Activated CD8-positive, alpha-beta memory T cell treated with anti-CD3 and anti-CD28 coated beads for 24 hours (primary cell): Measurements from ENCODE around the gene WNT5B.
"Not testable (repeated sequence)": the region's sequence is repeated elsewhere in the genome, so short reads cannot be mapped to it uniquely, and the experiment has no call there.

ENCODE experiments used
- DNase-seq: peaks from one replicate; pipeline ENCODE4 v3.0.0-alpha.2; 2020

Gene WNT5B

DNA sequence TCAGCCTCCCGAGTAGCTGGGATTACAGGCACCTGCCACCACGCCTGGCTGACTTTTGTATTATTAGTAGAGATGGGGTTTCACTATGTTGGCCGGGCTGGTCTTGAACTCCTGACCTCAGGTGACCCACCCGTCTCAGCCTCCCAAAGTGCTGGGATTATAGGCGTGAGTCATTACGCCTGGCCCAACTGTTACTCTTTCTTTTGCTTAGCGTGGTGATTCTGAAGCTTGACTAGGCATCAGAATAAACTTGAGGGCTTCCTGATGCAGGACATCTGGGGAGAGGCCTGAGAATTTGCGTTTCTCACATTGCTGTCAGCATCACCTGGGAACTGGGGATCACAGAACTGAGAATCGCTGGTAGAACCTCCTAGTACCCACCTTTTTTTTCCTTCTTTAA, 26.3 kb upstream of the WNT5B start:
- DNase-seq, result not testable (repeated sequence)

DNA sequence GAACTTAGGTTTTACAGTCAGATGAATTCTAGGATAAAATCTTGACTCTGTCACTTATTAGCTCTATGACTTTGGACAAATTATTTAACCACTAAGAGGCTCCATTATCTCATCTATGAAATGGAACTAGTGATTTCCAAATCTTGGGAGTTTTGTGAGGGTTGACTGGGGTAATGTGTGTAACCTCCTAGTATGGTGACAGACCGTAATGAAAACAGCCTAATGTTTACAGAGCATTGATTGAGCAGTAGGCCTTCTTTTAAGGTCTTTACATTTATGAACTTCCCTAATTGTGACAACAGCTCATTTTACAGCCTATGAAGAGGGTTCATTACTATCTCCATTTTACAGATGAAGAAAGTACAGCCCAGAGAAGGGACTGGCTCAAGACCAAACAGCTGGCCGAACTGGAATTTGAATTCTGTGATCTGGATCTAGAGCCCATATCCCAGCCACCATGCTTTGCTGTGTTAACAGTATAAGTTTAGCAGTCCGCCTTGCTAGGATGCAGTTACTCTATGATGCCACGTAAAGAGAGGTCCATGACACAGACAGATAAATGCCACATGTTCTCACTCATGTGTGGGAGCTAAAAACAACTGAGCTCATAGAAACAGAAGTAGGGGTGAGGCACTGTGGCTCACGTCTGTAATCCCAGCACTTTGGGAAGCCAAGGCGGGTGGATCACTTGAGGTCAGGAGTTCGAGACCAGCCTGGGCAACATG, 25.6 kb upstream of the WNT5B start:
- no peak for DNase-seq

DNA sequence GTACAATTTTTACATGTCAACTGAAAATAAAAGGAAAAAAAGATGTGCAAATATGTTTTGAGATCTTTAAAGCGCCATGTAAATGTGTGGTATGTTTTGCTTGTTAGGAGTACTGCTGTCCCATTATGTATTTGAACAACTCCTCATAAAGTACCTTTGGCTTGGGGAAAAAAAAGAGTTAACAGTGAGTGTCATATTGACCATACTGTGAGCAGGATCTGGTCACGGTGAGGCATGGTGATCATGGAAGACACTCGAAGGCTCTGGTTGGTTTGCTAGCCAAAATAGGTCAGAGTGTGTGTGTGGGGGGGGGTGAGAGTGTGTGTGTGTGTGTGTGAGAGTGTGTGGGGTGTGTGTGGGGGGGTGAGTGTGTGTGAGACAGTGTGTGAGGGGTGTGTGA, 24.6 kb upstream of the WNT5B start:
- DNase-seq, result no peak

DNA sequence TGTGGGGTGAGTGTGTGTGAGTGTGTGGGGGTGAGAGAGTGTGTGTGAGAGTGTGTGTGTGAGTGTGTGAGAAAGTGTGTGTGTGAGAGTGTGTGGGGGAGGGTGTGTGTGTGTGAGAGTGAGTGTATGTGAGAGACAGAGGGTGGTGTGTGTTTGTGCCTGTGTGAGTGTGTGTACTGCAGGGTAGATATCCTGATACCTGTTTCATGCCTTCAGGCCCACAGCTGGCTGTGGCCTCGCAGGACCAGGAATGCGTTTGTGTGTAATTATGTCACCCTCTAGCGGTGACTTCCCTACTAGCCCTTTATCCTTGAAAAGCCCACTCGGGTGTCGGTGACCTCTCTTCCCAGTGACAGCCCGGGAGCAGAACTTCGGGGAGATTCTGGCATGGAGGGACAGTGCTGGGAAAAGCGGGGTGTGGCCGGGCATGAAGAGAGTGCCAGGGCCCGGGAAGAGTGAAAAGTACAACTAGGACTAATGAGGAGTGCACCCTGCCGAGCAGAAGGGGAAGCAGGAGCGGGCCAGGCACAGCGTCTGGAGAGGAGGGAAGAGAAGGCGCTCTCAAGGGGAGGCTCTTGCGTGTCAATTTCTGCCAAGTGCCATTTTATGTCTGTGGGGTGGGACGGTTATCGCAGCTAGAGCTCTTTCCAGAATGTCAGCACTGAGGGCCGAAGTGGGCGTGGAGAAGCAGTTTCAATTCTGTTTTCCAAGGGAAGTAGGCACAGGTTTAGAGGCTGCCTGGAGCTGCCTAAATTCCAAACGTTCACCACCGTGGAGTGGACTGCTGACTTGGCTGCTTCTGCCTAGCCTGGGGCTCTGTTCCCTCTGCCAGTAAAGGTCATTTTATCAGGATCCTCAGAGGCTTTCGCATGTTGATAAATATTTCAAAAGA, 23.7 kb upstream of the WNT5B start:
- DNase-seq, result peak; percentile 75

DNA sequence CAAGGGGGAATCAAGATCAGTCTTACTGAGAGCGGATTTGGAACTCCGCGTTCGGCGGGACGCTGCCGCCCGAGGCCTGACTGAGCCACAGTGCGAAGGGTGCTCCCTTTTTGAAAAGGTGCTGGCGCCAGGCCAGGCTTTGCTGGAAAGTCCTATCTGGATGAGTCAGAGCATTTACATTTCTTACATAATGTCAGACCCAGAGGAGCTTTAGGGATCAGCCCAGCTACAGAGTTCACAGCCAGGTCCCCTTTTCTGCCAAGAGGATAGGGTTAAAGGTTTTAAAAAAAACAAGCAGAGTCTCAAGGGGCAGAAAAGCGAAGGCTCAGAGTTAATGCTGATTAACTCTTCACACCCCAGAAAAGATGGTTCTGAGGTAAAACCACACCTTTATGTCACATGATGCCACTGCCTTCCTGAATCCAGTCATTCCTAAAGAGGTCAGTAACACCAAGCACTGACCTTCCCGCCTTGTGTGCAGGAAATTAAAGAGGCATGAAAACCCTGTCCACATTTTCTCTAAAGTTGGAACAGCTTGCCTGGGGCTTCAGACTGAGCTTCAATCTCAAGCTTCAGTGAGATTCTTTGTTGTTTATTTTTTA, 22.9 kb upstream of the WNT5B start:
- peak; percentile 86 for DNase-seq

DNA sequence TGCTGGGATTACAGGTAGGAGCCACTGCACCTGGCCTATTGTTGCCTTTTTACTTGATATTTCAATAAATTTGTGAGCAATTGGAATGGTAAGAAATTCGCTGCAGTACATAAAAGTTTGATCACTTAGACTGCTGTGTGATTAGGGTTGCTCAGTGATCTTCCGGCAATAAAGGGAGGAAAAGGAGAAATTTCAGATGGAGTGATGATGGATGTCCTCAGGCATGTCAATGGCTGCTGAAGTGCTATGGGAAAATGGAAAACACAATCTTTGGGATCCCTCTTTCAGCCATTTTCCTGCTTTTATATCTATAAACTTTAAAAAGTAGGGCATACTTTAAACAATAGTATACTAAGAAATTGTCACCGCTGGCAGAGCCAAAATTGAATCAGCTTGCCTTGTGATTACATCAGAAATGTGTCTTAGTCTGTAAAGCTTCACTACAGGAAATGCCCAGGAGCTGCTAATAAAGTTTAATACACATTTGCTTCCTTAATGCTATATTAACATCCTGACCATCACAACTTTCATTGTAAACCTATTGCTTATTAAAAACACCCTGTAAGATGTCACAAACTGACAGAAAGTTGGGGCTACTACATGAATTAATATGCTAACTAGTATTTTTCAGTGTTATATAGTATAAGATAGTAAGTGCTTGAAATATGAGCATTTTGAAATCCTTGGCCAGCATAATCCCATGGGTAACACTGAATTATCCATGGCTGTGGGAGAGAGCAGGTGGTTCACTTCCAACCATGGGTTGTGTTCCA, 20.9 kb upstream of the WNT5B start:
- DNase-seq, result no peak

DNA sequence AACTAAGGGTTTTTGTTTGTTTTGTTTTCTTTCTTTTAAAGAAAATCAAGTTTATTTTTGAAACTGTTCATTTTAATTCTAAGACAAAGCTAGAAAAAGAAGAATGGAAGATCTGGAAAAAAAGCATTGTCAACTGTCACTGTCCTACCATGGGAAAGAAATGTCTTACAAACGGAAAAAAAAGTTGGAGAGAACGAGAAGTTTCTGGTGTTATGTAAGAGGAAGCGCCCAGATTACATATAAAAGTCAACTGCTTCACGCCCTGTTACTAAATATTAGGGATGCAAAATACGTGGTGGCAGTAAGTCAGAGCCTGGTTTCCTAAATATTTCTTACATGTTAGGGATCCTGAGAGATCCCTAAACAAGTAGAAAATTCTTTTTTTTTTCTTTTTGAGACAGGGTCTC, 20.3 kb upstream of the WNT5B start:
- no peak for DNase-seq

DNA sequence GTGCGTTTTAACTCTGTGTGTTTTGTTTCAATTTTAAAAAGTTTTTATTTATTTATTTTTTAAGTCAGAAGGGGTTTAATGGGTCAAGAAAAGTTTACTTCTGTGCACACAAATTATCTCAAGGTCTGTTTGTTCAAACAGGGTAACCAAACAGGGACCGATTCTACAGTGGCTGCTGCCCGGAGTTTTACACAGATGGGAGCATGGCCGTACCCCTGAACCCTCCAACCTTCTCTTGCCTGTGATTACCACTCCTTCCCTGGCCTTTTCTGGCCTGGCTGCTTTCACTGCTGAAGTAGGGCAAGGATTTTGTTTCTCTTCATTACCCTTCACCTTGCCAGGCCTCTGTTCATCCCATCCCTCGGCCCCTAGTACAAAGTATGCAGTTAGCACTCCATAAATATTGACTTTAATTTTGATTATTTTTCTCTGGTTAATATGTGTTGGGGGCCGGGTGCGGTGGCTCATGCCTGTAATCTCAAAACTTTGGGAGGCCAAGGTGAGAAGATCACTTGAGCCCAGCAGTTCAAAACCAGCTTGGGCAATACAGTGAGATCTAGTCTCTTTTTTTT, 18.9 kb upstream of the WNT5B start:
- DNase-seq, result no peak

DNA sequence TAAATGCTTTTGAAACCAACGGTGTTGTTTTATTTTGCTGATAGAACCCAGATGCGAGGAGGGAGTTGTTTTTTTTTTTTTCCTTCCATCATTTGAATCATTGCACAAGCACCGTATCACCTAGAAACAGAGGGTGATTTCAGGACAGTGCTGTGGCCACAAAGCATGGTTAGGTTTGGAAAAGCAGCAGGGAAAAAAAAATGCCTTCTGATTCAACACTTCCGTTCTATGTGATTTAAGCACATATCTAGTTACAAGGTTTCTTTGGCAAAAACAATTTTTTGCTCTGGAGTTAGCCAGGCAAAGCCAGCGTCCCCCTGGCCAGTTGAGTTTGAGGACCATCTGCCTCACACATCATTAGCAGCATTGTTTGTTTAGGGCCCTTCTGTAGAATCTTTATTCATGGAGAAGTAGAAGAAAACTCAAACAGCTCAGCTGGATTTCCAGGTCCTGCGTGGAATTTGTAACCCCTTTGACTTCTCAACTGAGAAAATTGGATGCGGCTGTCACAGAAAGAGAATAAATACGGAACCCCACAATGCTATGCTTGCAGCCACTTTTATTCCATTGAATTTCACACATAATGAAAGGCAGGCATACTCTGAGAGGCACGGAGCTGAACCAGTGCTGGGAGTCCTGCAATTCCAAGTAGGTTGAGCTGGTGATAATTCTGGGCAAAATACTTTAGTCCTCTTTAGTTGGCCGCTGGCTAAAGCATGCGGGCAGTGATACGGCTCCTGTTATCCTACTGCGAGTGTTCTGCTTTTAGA, 17.0 kb upstream of the WNT5B start:
- DNase-seq, result no peak

DNA sequence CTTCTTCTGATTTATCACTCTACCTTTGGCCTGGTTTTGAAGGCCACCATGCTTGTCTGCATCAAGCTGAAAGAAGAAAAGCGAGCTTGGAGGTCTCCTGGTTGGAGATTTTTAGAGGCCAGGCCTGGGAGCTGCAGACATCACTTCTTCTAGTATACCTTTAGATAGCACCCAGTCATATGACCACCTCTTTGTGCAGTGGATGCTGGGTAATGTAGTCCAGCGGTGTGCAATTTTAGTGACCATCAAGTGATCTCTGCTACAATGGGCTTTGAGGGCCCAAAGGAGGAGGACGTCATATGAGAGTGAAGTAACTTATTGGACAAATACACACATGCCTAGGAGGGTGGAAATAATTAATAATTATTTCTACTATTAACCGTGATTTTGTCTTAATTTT, 15.2 kb upstream of the WNT5B start:
- DNase-seq, result no peak

DNA sequence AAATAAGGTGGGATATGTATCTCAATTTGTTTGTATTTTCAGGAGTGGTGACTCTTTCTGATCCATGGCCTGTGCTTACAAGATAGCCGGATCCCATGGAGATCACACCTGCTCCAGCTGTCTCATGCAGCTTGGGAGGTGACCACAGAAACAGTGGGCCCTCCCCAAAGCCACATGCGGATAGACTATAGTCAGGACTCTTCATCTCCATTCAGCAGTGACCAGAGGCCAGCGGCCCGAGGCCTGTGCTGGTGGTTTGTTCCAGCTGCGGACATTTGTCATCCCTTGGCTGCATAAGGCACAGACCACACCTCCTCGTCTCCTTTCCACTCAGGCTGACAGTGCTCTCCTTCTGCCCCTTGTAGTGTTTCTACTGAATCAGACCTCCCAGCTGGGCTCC, 14.7 kb upstream of the WNT5B start:
- no peak for DNase-seq

DNA sequence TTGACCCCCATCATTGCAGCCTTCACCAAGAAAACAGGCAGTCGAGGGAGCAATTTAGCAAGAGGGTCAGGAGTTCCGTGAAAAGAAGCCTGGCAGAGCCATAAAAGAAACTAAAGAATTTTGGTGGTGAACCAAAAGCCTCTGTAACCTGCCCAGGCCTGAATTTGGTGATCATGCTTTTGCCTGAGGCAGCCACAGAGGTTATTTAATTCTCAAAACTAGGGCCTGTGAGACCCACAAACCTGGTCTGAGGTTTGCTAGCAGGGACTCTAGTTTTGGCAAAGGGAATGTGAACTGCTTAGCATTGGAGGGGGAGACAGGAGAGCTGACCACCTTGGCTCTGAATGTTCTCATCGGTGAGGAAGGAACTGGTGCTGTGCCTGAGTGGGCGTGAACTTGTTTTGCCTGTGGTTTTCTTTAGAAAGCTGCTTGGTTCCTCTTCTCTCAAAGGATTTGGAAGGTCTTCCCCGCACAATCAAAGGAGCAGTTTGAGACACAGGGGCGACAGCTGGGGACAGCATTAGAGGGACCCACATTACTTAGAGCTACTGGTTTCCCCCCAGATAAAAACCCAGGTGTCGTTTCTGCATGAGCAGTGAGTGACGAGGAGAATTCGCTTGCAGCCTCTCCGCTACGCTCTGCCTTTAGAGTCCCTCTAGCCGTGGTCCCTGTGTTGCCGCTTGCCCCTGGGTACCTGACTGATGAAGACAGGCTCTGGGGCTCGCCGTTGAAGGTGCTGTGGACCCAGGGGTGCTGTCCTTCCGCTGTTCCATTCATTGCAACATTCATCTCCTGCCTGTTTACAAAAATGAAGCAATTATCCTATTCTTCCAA, 12.6 kb upstream of the WNT5B start:
- no peak for DNase-seq

DNA sequence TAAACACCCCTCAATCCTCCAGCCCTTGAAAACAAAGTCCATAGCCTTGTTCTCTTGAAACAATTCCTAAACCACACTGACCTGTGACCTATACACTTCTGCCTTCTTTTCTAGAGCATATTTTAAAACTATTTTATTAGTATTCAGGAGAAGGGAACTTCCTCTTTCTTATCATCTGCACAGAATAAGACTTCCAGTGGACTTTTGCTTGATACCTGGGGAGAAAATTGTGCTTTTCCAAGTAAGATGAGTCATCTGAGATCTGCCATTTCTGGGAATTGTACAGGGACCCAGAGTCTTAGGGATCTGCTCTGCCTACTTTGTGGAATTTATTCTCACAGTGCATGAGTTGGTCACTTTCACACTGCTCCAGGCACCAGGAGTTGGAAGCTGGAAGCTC, 10.5 kb upstream of the WNT5B start:
- no peak for DNase-seq

DNA sequence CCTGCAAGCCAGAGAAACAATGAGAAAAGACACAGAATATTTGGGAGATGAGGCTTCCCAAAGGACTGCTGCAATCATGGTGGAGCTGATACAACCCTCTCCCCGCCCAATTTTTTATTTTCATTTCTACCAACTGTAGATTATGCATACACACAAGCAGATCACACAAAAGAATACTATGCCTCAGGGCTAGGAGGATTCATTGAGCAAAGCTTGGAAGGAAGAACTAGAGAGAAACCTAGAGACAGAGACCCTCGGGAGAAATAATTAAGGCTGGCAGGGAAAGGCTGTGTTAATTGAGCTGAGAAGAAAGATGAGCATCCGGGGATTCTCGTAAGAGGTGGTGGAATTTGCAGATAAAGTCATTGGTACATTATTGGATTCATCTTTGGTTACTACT, 9.9 kb upstream of the WNT5B start:
- no peak for DNase-seq

DNA sequence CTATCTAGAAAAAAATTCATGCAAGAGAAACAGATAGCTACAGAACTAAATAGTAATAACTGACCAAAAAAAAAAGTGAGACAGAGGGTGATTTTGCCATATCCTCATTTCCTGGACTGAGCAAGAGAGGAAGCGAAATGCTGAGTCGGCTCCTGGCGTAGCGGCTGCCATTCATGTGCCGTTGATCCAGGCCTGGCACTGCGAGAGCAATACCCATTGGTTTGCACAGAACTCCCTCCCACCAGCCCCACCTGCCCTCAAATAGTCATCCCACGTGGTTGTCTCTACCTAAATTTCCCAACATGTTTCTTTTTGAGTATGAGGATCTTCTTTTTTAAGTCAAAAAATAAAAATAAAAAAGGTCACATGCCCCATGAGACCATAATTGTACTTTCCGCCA, 9.4 kb upstream of the WNT5B start:
- no peak for DNase-seq

DNA sequence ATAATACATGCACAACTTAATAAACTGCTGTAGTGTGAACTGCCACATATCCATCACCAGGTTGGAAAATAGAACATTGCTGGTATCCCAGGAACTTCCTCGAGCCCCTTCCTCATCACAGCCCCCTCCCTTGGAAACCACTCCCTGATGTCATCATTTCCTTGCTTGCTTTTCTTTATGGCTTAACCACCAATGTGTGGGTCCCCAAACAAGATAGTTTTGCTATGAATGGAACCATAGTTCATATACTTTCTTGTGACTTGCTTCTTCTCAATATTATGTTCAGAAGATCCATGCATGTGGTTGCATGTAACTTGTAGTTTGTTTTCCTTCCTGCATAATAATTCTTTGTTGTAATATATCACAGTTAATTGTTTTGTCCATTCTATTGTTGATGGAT, 8.9 kb upstream of the WNT5B start:
- no peak for DNase-seq

DNA sequence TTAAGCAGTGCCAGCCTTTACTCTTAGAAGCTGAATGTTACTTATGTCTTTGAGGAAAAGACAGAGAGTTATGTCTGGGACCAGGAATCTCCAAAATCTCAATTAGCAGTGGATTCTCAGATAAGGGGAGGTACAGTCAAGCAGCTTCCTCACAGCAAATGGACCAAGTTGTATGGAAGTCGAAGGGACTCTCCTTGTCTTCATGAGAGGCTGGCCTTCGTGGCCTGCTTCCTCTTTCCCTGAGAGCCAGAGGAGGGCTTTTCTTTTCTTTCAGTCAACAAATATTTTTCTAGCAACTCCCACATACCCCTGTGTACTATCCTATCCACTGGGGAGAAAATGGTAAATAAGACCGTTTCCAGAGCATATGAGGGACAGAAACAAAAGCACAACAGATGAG, 6.6 kb upstream of the WNT5B start:
- DNase-seq, result no peak

DNA sequence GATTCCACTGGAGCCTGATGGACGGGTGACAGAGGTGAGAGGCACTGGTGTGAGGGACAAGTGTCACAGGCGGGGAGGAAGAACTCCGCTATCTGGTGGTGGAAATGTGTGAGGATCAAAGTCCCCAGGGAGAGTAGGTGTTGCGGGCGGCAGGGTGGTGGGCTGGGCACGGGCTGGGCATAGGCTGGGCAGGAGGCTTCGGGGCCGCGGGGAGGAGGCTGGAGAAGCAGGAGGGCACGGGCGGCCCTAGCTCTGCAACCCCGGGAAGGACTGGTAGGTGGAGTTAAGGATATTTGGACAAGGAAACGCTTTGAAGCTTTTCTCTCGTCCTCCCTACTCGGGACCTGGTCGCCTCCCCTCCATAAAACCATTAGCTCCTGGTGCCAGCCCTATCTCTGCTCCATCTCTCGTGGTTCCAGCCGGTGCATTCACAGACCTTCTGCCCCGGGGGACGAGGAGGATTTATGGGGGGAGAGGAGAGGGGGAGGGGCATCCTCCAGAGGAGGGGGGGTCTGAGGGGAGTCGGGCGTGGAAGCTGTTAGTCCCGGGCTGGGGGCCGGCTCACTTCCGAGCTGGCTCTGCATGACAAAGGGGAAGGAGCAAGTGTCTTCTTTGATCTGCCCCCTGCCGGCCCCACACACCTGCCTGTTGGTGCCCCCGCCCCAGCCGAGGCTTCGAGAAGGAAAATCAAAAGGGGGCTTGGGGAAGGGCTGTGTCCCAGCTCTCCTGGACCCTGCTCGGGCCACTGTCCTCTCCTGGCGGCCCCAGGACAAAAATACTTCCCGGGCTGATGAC, 504 bp downstream of the WNT5B start:
- no peak for DNase-seq

DNA sequence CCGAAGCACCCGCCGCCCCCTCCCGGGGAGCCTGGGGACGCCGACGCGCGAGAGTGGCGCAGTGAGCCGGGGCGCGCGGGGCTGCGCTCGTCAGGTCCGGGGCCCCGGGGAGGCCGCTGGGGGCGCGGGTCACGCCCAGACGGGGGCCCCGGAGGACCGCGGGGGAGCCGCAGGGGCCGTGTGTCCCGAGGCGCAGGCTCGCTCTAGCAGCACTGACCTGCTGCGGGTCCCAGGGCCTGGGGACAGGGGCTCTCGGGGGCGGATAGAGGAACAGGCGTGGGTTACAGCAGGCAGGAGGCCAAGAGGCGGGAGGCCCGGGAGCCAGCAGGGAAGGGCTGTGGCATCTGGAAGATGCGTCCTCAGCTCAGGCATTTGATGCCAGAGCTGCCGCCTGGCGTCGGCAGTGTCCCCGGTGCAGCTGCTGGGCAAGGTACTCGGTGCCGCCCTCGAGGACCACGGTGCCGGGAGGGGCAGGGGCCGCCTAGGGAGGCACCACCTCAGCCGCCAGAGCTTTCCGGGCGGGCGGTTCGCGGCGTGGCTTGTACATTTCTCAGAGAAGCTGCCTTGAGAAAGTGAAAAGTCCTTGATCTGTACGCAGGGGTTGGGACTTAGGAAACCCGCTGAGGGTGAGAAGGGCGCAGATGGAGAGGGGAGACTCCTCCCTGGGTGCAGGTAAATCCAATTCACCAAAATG, 1.2 kb downstream of the WNT5B start:
- peak; percentile 71 for DNase-seq
